Measurements from ENCODE around the gene SEMA4C.

GRCh38 chr2:96839875-96840850, 29.7 kb downstream of the SEMA4C start:
- TF ChIP-seq CTCF (IDR thresholded peaks at IDR 0.05; ENCODE audit: low read depth, low read length) (no peak), EZH2phosphoT487 (IDR thresholded peaks at IDR 0.05; ENCODE audit: low read depth) (no peak)

Data from OCI-LY3 (cell line).